ENCODE measurements around the gene AVPR2. TPM values are rescaled to one million over a fixed set of nuclear protein-coding genes. Genes with fewer than 3 reads are reported as not detected.

The AVPR2 gene
- total RNA-seq, 1 donor: not detected

DNA sequence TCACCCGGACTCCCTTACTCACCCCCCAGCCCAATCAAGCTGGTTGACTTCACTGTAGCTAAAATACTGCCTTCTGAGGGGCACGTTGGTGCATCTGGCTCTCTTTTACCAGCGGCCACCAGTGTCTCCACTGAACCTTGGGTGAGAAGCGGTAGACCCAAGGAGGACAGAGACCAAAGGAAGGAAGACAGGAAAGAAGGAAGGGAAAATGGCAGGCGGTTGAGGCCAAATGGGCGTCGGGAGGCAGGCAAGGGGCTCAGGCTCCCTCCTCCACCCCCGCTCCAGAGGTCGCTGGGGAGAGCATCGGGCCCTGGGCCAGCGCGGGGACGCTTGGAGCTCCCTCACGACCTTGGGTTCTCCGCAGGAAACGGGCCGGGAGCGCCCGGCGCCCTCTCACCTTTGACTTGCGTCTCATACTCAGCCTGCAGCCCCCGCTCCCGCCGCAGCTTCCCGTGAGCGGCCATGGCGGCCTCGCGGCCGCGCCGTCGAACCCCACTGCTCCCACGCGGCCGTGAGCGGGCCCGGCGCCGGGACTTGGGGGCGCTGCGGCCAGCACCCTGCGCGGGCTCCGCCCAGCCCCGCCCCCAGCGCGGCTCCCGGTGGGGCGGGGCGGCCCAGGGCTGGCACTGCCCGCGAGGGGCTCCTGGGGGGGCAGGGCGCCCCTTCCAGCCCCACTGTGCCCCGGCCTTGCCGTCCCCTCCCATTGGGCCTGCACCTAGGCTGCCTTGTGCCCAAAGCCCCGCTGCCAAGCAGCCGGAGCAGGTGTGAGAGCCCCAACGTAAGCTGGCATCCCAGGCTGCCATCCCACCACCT is 21.5 kb downstream of the AVPR2 start, which contains the start of gene ARHGAP4:
TSS of gene ARHGAP4 (minus strand) at position 526 of the 813 bp plus-strand sequence. CDS start at position 464, 62 bp downstream.
- Histone ChIP-seq H3K4me2 (ENCODE audit: insufficient read depth, low read length) (peak within 1 kb of the TSS; percentile 71), H2AFZ (ENCODE audit: low read length) (no peak within 1 kb of the TSS)

DNA sequence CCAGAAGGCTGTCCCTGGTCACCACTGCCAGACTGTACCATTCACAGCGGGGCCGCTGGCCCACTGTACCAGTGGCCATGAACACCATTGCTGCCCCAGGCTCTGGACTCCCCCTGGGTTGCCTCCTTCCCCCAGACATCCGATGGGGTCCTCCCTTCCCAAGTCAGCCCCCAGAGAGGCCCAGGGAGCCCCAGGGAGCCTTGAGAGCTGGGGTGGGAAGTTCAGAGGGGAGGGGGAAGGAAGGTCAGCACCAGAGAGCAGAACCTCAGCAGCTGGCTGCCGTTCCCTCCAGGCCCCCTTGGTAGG is 22.0 kb downstream of the AVPR2 start:
- Histone ChIP-seq H2AFZ (ENCODE audit: low read length) (no peak overlapping the region), H3K4me2 (ENCODE audit: insufficient read depth, low read length) (peak overlapping the region; percentile 71), H3K27ac (ENCODE audit: low read depth, low read length) (no peak overlapping the region), H3K9me3 (ENCODE audit: low read depth, low read length) (no peaks in the 10 kb centered on the region), H3K79me2 (ENCODE audit: insufficient read depth, low read length) (peaks cover 7% of the 10 kb centered on the region), H3K36me3 (ENCODE audit: insufficient read depth, low read length) (peaks cover 13% of the 10 kb centered on the region), H3K4me1 (ENCODE audit: insufficient read depth, low read length) (peaks cover 2% of the 10 kb centered on the region), H3K4me3 (ENCODE audit: insufficient read depth, low read length) (no peak overlapping the region), H4K20me1 (ENCODE audit: insufficient read depth, low read length) (peaks cover 20% of the 10 kb centered on the region), H3K27me3 (ENCODE audit: insufficient read depth, low read length) (peaks cover 6% of the 10 kb centered on the region)
- TF ChIP-seq, protein P1, sequence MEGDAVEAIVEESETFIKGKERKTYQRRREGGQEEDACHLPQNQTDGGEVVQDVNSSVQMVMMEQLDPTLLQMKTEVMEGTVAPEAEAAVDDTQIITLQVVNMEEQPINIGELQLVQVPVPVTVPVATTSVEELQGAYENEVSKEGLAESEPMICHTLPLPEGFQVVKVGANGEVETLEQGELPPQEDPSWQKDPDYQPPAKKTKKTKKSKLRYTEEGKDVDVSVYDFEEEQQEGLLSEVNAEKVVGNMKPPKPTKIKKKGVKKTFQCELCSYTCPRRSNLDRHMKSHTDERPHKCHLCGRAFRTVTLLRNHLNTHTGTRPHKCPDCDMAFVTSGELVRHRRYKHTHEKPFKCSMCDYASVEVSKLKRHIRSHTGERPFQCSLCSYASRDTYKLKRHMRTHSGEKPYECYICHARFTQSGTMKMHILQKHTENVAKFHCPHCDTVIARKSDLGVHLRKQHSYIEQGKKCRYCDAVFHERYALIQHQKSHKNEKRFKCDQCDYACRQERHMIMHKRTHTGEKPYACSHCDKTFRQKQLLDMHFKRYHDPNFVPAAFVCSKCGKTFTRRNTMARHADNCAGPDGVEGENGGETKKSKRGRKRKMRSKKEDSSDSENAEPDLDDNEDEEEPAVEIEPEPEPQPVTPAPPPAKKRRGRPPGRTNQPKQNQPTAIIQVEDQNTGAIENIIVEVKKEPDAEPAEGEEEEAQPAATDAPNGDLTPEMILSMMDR (IDR thresholded peaks at IDR 0.05; ENCODE audit: extremely low read depth, low read depth, low read length): no peak
- DNase-seq (ENCODE audit: insufficient read length, low spot score, missing footprints): no peak

More for the DNA sequence above, 21.5 kb downstream of the AVPR2 start, which contains the start of gene ARHGAP4:
- Histone ChIP-seq H3K36me3 (ENCODE audit: insufficient read depth, low read length) (peaks cover 7% of the 10 kb centered on the region), H3K4me3 (ENCODE audit: insufficient read depth, low read length) (peak within 1 kb of the TSS; percentile 76), H3K4me1 (ENCODE audit: insufficient read depth, low read length) (peaks cover 2% of the 10 kb centered on the region), H3K79me2 (ENCODE audit: insufficient read depth, low read length) (peaks cover 1% of the 10 kb centered on the region), H3K27me3 (ENCODE audit: insufficient read depth, low read length) (peaks cover 10% of the 10 kb centered on the region), H3K27ac (ENCODE audit: low read depth, low read length) (no peak within 1 kb of the TSS), H3K9me3 (ENCODE audit: low read depth, low read length) (no peaks in the 10 kb centered on the region), H4K20me1 (ENCODE audit: insufficient read depth, low read length) (peaks cover 15% of the 10 kb centered on the region)
- no peak for DNase-seq (ENCODE audit: insufficient read length, low spot score, missing footprints)
- TF ChIP-seq, protein P1 (IDR thresholded peaks at IDR 0.05; ENCODE audit: extremely low read depth, low read depth, low read length): no peak

DNA sequence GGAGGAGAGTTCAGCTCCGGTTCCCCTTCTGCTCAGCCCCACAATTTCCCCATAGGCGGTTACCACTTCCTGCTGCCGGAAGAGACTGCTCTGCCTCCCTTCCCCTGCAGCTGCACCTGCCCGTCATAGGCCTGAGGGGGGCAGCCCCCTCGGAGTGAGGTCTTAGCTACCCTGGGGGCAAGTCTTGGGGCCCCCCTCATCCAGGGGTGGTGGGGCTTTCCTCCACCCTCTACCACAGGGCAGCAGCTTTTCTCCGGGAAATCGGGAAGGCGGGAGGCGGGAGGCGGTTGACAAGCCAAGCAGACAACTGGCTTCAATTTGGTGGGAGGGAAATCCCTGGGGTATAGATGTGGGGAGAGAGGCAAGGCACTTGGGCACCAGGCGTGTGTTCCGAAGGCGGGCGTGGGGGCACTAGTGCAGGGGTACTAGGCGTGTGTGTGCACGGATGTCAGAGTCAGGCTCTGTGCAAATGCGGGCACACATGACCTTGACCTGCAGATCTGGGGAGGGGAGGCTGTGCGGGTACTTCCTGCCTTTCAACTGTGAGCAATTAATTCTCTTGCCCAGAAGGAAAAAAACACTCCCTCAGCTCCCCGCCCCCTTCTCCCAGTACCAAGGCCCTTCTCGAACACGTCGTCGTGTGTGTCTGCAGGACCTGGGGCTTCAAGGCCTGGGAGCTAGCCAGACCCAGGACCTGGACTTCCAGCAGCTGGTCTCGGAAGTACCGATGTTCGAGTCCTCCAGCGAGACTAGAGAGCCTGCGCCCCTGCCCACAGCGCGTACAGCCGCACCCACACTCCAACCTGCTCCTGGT is 22.6 kb downstream of the AVPR2 start:
- Histone ChIP-seq H3K9me3 (ENCODE audit: low read depth, low read length) (no peaks in the 10 kb centered on the region), H3K36me3 (ENCODE audit: insufficient read depth, low read length) (peaks cover 18% of the 10 kb centered on the region), H3K27ac (ENCODE audit: low read depth, low read length) (peak overlapping the region; percentile 78), H3K4me1 (ENCODE audit: insufficient read depth, low read length) (peaks cover 2% of the 10 kb centered on the region), H2AFZ (ENCODE audit: low read length) (peak overlapping the region; percentile 61), H3K4me2 (ENCODE audit: insufficient read depth, low read length) (peak overlapping the region; percentile 71), H3K79me2 (ENCODE audit: insufficient read depth, low read length) (peaks cover 13% of the 10 kb centered on the region), H4K20me1 (ENCODE audit: insufficient read depth, low read length) (peaks cover 25% of the 10 kb centered on the region), H3K4me3 (ENCODE audit: insufficient read depth, low read length) (peak overlapping the region; percentile 76), H3K27me3 (ENCODE audit: insufficient read depth, low read length) (peaks cover 6% of the 10 kb centered on the region)
- peak; percentile 79 for DNase-seq (ENCODE audit: insufficient read length, low spot score, missing footprints)
- TF ChIP-seq, protein P1 (IDR thresholded peaks at IDR 0.05; ENCODE audit: extremely low read depth, low read depth, low read length): no peak

- Histone ChIP-seq H2AFZ (ENCODE audit: low read length) (peak overlapping the region; percentile 61), H3K27me3 (ENCODE audit: insufficient read depth, low read length) (peaks cover 6% of the 10 kb centered on the region), H3K9me3 (ENCODE audit: low read depth, low read length) (no peaks in the 10 kb centered on the region), H3K4me3 (ENCODE audit: insufficient read depth, low read length) (peak overlapping the region; percentile 76), H3K4me2 (ENCODE audit: insufficient read depth, low read length) (peak overlapping the region; percentile 71), H3K79me2 (ENCODE audit: insufficient read depth, low read length) (peaks cover 18% of the 10 kb centered on the region), H3K36me3 (ENCODE audit: insufficient read depth, low read length) (peaks cover 22% of the 10 kb centered on the region), H3K4me1 (ENCODE audit: insufficient read depth, low read length) (peaks cover 2% of the 10 kb centered on the region), H3K27ac (ENCODE audit: low read depth, low read length) (peak overlapping the region; percentile 78), H4K20me1 (ENCODE audit: insufficient read depth, low read length) (peaks cover 30% of the 10 kb centered on the region)
- DNase-seq (ENCODE audit: insufficient read length, low spot score, missing footprints): no peak
- TF ChIP-seq, protein P1 (IDR thresholded peaks at IDR 0.05; ENCODE audit: extremely low read depth, low read depth, low read length): no peak
These were observed 23.1 kb downstream of the AVPR2 start for GRCh38 chrX:153927672-153927921.
